ENCODE results near the gene MBTD1. TPM values are rescaled to one million over a fixed set of nuclear protein-coding genes. Genes with fewer than 3 reads are reported as not detected.

The MBTD1 gene
- total RNA-seq, 1 donor from 2014 or later = 15.2 TPM

DNA sequence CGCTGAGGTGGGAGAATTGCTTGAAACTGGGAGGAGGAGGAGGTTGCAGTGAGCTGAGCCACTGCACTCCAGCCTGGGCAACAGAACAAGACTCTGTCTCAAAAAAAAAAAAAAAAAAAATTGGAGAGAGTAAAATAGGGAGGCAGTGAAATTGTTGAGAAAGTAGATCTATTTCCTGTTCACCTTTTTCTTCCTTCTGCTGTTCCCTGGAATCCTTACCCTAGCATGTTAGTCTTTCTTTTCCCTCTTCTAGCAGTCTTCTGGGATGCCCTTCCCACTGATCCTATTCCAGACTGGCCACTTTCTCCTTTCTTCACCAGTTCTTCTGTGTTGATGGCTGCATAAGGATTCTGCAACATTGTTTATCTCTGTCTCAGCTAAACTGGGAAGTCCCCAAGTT, 90.5 kb downstream of the MBTD1 start:
- no peak overlapping the region for H3K27ac ChIP-seq
- no peaks in the 10 kb centered on the region for H3K27me3 ChIP-seq (ENCODE audit: low read depth)
- H3K4me1 ChIP-seq = peaks cover 16% of the 10 kb centered on the region
- DNase-seq = no peak
- intact Hi-C loops (cut with DNase I) = no loop called here
- peaks cover 55% of the 10 kb centered on the region for H3K36me3 ChIP-seq
- TF ChIP-seq, protein P1, sequence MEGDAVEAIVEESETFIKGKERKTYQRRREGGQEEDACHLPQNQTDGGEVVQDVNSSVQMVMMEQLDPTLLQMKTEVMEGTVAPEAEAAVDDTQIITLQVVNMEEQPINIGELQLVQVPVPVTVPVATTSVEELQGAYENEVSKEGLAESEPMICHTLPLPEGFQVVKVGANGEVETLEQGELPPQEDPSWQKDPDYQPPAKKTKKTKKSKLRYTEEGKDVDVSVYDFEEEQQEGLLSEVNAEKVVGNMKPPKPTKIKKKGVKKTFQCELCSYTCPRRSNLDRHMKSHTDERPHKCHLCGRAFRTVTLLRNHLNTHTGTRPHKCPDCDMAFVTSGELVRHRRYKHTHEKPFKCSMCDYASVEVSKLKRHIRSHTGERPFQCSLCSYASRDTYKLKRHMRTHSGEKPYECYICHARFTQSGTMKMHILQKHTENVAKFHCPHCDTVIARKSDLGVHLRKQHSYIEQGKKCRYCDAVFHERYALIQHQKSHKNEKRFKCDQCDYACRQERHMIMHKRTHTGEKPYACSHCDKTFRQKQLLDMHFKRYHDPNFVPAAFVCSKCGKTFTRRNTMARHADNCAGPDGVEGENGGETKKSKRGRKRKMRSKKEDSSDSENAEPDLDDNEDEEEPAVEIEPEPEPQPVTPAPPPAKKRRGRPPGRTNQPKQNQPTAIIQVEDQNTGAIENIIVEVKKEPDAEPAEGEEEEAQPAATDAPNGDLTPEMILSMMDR (IDR thresholded peaks at IDR 0.05) = no peak
- H3K9me3 ChIP-seq = no peaks in the 10 kb centered on the region
- no peak overlapping the region for H3K4me3 ChIP-seq
- ATAC-seq = no peak

DNA sequence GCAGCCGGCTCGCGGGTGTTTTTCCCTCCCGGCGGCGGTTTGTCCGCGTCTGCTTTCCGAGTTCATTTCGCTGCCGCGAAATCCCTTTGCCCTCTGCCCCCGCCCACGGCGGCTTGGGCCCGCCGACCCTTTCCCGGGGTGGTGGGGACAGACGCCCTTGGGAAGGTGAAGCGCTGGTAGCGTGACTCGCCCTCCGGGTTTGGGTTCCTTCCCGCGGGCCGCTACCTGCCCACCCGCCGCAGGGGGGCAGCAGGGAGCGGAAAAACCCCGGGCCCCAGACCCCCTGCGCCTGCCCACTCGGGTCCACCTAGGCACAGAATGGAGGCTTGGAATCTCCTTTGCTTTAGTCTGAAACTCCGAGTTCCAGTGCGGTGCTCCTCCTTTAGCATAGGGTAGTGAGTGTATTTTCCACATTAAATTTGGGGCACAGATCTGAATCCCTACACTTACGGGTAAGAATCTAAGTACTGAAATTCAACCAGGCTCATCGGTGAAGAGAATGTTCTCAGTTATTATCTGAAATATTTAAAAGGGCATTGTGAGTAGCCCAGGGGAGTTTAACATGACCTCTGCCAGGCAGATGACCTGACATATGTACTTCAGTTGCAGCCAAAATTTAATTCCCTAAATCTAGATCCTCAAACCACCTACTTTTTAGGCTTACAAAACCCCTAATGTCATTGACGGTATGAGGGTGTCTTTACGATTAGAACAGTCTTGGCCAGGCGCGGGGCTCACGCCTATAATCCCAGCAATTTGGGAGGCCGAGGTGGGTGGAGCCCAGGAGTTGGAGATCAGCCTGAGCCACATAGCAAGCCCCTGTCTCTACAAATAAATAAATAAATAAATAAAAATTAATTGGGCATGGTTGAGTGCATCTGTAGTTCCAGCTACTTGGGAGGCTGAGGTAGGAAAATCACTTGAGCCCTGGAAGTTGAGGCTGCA, 92.6 kb downstream of the MBTD1 start:
- H3K9me3 ChIP-seq = no peaks in the 10 kb centered on the region
- DNase-seq (no peak), ATAC-seq (peak; percentile 69)
- H3K27ac ChIP-seq = peak overlapping the region; percentile 94
- peaks cover 16% of the 10 kb centered on the region for H3K4me1 ChIP-seq
- peaks cover 47% of the 10 kb centered on the region for H3K36me3 ChIP-seq
- H3K4me3 ChIP-seq = peak overlapping the region; percentile 88
- no peaks in the 10 kb centered on the region for H3K27me3 ChIP-seq (ENCODE audit: low read depth)
- TF ChIP-seq, protein P1 (IDR thresholded peaks at IDR 0.05) = peak; percentile 65
- intact Hi-C loops (cut with DNase I) = no loop called here

DNA sequence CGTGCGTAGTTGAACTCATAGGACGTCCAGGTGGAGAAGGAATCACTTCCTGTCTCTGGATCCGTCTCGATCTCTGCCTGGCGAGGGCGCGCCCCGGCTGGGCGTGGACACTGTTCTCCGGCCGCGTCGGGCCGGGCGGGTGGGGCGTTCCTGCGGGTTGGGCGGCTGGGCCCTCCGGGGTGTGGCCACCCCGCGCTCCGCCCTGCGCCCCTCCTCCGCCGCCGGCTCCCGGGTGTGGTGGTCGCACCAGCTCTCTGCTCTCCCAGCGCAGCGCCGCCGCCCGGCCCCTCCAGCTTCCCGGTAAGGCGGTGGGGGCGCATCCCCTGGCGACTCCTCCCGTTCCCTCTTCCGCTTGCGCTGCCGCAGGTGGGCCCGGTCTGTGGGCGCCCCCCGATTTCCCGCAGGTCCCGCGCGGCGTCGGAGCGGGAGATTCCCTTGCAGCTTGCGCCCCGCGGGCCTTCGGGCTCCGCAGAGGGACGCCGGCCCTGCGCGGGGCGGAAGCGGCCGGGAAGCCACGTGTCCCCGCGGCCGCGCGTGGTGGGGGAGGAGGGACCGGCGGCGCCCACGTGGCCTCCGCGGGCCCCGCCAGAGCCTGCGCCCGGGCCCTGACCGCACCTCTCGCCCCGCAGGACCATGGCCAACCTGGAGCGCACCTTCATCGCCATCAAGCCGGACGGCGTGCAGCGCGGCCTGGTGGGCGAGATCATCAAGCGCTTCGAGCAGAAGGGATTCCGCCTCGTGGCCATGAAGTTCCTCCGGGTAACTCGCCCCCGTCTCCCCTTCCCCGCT, 93.5 kb downstream of the MBTD1 start, which contains the start of gene NME2:
NME2 (plus strand) TSS at position 214 of the 789 bp plus-strand sequence; CDS start at position 634, 420 bp downstream.
- DNase-seq (peak; percentile 94), ATAC-seq (peak; percentile 98)
- no peaks in the 10 kb centered on the region for H3K27me3 ChIP-seq (ENCODE audit: low read depth)
- H3K36me3 ChIP-seq = peaks cover 47% of the 10 kb centered on the region
- intact Hi-C loops (cut with DNase I) = no loop called here
- peaks cover 16% of the 10 kb centered on the region for H3K4me1 ChIP-seq
- H3K9me3 ChIP-seq = no peaks in the 10 kb centered on the region
- TF ChIP-seq, protein P1 (IDR thresholded peaks at IDR 0.05) = no peak
- H3K4me3 ChIP-seq = peak within 1 kb of the TSS; percentile 88
- H3K27ac ChIP-seq = peak within 1 kb of the TSS; percentile 94

DNA sequence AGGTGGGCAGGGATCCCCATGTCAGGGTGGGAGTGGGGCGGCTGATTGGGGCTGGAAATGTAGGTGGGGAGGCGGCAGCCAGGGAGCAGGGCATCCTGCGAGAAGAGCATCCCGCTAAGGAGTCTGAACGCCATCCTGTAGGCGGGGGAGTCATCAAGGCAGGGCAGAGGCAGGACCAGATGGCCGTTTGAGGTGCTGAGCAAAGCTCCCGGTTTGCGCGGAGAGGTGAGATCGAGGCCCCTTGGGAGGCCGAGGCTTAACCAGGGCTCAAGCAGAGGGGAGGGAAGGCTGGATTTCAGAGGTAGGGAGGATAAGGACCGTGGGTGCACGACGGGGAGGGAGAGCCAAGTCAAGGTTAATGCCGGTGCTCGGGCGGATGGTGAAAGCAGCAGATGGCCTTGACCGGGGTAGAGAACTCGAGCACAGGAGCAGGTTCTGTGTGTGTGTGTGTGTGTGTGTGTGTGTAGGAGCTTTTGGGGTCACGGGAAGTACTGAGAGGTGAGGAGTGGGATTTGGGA, 94.1 kb downstream of the MBTD1 start:
- peak; percentile 10 to 13 for ATAC-seq
- peak overlapping the region; percentile 88 for H3K4me3 ChIP-seq
- peaks cover 16% of the 10 kb centered on the region for H3K4me1 ChIP-seq
- TF ChIP-seq, protein P1 (IDR thresholded peaks at IDR 0.05) = no peak
- H3K36me3 ChIP-seq = peaks cover 47% of the 10 kb centered on the region
- H3K27me3 ChIP-seq (ENCODE audit: low read depth) = no peaks in the 10 kb centered on the region
- no peak for DNase-seq
- H3K27ac ChIP-seq = peak overlapping the region; percentile 94
- no peaks in the 10 kb centered on the region for H3K9me3 ChIP-seq
- intact Hi-C loops (cut with DNase I) = no loop called here

Data from lower lobe of right lung (tissue), 2 donors.